K562 (cell line): ENCODE results near the gene ELMOD1. TPM values are rescaled to one million over a fixed set of nuclear protein-coding genes. Genes with fewer than 3 reads are reported as not detected.

ENCODE experiments used
- NRF1 ChIP-seq, 2 experiments: fragments of 450-650 bp; IDR thresholded peaks in 1 of 2; conservative IDR thresholded peaks in 1 of 2; 2 replicates each; pipeline ENCODE4 v1.6.1; 2014; ENCODE audit warnings: mild to moderate bottlenecking in 2 of 2
- polyA plus RNA-seq, 8 experiments: library from polyadenylated mRNA; depleted of rRNA in 4 of 8; stranded (reverse) in 5 of 8; unstranded in 3 of 8; fragments of >200 nt; fragmentation: Nextera tagmentation in 2 of 8; fragmentation: Illumina TruSeq in 1 of 8; extraction: Ambion mirVana in 2 of 8; extraction: Trizol in 1 of 8; gene quantifications; 2 replicates each; pipeline versions ENCODE4 v1.2.1 to v1.2.3, GENCODE V29; 2011 to 2014; ENCODE audit warnings: inconsistent platforms in 1 of 8, missing spikeins in 1 of 8
- total RNA-seq, 7 experiments: library from RNA; depleted of rRNA in 6 of 7; stranded (reverse); fragments of >200 nt in 6 of 7; fragmentation: Illumina TruSeq in 2 of 7; extraction: Trizol in 2 of 7; gene quantifications; 2 replicates each; pipeline versions ENCODE4 v1.2.1 to v1.2.3, GENCODE V29; 2011 to 2021; ENCODE audit warnings: low replicate concordance in 1 of 7
- TF ChIP-seq, protein P1 (sequence below), 2 experiments: fragments of 450-650 bp; formaldehyde crosslinking in 1 of 2; IDR thresholded peaks; 2 replicates each; pipeline versions ENCODE4 v1.4.0 to v1.6.1; 2014 to 2020; ENCODE audit warnings: mild to moderate bottlenecking in 2 of 2, borderline replicate concordance in 1 of 2, low read depth in 1 of 2

The ELMOD1 gene
- total and polyA plus RNA-seq, 9 of the 15 experiments (the other 6 are each of a cell fraction or from before 2014, with no cell fraction given), result not detected

DNA sequence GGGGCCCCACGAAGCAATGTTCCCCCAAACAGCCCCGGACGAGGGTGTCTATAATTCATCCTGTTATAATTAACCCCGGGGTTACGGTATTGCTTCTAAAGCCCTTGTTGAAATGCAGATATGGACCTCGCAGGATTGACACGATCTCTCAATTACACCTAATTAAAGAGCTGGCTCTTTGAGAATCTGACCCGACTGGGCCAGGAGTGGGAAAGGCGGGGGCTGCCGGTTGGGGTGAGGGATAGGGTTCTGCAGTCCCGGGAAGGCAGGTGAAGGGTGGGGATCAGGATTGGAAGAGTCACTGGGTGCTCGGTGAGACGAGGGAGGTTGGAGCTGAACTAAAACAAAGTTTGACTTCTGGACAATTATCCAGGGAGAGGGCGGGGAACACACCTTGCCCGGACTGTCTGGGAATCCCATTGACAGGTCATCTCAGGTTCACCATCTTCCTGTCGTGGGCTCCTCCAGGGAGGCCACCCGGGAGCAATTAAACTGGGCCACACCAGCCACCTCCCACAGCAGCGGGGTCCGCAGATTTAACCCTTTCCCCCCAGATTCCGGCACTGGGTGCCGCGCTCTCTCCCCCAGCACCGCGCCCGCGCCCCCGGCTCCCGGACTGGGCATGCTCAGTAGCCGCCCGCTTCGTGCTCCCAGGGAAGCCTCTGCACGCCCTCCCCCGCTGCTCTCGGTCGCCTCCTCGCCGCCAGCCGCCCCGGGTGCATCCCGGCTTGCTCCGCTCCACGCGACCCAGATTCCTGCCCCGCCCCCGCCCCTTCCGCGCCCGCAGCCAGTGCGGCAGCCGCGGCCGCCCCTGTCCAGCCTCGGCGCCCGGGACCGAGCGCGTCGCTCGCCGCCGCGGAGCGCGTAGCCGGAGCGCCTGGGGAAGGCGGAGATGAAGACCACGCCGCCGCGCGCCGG, at the start of gene ELMOD1 (continued):
- TF ChIP-seq NRF1 (conservative IDR thresholded peaks at IDR 0.05 in 1 of 2, IDR thresholded peaks at IDR 0.05 in 1 of 2), result peak; percentile 26 to 31; a peak in 3 of 4 replicates
- TF ChIP-seq, protein P1, sequence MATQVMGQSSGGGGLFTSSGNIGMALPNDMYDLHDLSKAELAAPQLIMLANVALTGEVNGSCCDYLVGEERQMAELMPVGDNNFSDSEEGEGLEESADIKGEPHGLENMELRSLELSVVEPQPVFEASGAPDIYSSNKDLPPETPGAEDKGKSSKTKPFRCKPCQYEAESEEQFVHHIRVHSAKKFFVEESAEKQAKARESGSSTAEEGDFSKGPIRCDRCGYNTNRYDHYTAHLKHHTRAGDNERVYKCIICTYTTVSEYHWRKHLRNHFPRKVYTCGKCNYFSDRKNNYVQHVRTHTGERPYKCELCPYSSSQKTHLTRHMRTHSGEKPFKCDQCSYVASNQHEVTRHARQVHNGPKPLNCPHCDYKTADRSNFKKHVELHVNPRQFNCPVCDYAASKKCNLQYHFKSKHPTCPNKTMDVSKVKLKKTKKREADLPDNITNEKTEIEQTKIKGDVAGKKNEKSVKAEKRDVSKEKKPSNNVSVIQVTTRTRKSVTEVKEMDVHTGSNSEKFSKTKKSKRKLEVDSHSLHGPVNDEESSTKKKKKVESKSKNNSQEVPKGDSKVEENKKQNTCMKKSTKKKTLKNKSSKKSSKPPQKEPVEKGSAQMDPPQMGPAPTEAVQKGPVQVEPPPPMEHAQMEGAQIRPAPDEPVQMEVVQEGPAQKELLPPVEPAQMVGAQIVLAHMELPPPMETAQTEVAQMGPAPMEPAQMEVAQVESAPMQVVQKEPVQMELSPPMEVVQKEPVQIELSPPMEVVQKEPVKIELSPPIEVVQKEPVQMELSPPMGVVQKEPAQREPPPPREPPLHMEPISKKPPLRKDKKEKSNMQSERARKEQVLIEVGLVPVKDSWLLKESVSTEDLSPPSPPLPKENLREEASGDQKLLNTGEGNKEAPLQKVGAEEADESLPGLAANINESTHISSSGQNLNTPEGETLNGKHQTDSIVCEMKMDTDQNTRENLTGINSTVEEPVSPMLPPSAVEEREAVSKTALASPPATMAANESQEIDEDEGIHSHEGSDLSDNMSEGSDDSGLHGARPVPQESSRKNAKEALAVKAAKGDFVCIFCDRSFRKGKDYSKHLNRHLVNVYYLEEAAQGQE (IDR thresholded peaks at IDR 0.05; ENCODE audit: borderline replicate concordance), result peak; percentile 34; the same call in 1 of the 2 replicates
- TF ChIP-seq, protein P1 (CRISPR knock-in tag; IDR thresholded peaks at IDR 0.05; ENCODE audit: low read depth), result no peak
